NCI-H345 treated with DMSO at 0.1 percent for 48 hours (cell line): ENCODE results near the gene AGXT2.
"Not testable (repeated sequence)": the region's sequence is repeated elsewhere in the genome, so short reads cannot be mapped to it uniquely, and the experiment has no call there.

Experiments used
- DNase-seq: peaks from one replicate; lab custom pipeline; 2025; ENCODE audit not compliant: unreplicated experiment; lab: John Stamatoyannopoulos, UW

Gene AGXT2

GRCh38 chr5:35052838-35053237, 5.1 kb upstream of the AGXT2 start:
- no peak for DNase-seq

- DNase-seq: no peak
Measured at GRCh38 chr5:35050541-35051126, 2.9 kb upstream of the AGXT2 start.

- no peak for DNase-seq
Measured at GRCh38 chr5:35048910-35049309, 1.2 kb upstream of the AGXT2 start.

- DNase-seq: no peak
Measured at GRCh38 chr5:35046774-35047173, 975 bp downstream of the AGXT2 start.

- DNase-seq: no peak
Measured at GRCh38 chr5:35045280-35045679, 2.5 kb downstream of the AGXT2 start.

- no peak for DNase-seq
Measured at GRCh38 chr5:35044649-35045048, 3.1 kb downstream of the AGXT2 start.

GRCh38 chr5:35042781-35043180, 5.0 kb downstream of the AGXT2 start:
- no peak for DNase-seq

- no peak for DNase-seq
Measured at GRCh38 chr5:35041261-35041660, 6.5 kb downstream of the AGXT2 start.

- DNase-seq: no peak
Measured at GRCh38 chr5:35038891-35039290, 8.9 kb downstream of the AGXT2 start.

- DNase-seq: no peak
Measured at GRCh38 chr5:35036536-35036935, 11.2 kb downstream of the AGXT2 start.

- DNase-seq: not testable (repeated sequence)
Measured at GRCh38 chr5:35035929-35036328, 11.8 kb downstream of the AGXT2 start.

GRCh38 chr5:35035271-35035670, 12.5 kb downstream of the AGXT2 start:
- DNase-seq: no peak

- DNase-seq: no peak
Measured at GRCh38 chr5:35032356-35032755, 15.4 kb downstream of the AGXT2 start.

- DNase-seq: no peak
Measured at GRCh38 chr5:35031276-35031675, 16.5 kb downstream of the AGXT2 start.

- DNase-seq: no peak
Measured at GRCh38 chr5:35030426-35031100, 17.2 kb downstream of the AGXT2 start.

GRCh38 chr5:35029333-35029732, 18.4 kb downstream of the AGXT2 start:
- DNase-seq: no peak

GRCh38 chr5:35026941-35027340, 20.8 kb downstream of the AGXT2 start:
- DNase-seq: no peak

- DNase-seq: no peak
Measured at GRCh38 chr5:35026280-35026840, 21.4 kb downstream of the AGXT2 start.

- no peak for DNase-seq
Measured at GRCh38 chr5:35024911-35025510, 22.7 kb downstream of the AGXT2 start.

- DNase-seq: no peak
Measured at GRCh38 chr5:35023391-35024178, 24.2 kb downstream of the AGXT2 start.
